B cell (primary cell): ENCODE measurements around the gene RAB15. TPM values are rescaled to one million over a fixed set of nuclear protein-coding genes. Genes with fewer than 3 reads are reported as not detected.
A peak's percentile ranks its signal among the peaks of the same experiment; 100 is the strongest.

Source experiments
- ATAC-seq: fragments of 200-7000 bp; cut with Tn5 transposase; one replicate; pipeline ENCODE4 v1.10.0; 2021; ENCODE audit warnings: low read depth, mild to moderate bottlenecking, moderate number of reproducible peaks, moderate library complexity
- CTCF ChIA-PET: fragments of 350-600 bp; sonication (Branson Sonifier 250); formaldehyde crosslinking; loops from one replicate; lab custom pipeline; 2021; ENCODE audit warnings: antibody characterized with exemption, inconsistent platforms; lab: Charles Lee
- POLR2A ChIA-PET: fragments of 350-600 bp; sonication (Branson Sonifier 250); formaldehyde crosslinking; loops from one replicate; lab custom pipeline; 2021; ENCODE audit warnings: antibody characterized with exemption; lab: Charles Lee
- DNase-seq: peaks from one replicate; pipeline ENCODE4 v3.0.0; 2013
- H2AFZ ChIP-seq: 2 replicates; pipeline ENCODE4 v1.6.1; 2012; ENCODE audit warnings: mild to moderate bottlenecking, low read depth, low read length; ENCODE audit not compliant: insufficient read depth, poor library complexity, severe bottlenecking
- H3K27ac ChIP-seq, 2 donors: 1 replicate in 1 of 2; 2 replicates in 1 of 2; pipeline ENCODE4 v1.5.1; 2012 to 2013; ENCODE audit warnings: low read length in 2 of 2, mild to moderate bottlenecking in 2 of 2, moderate library complexity in 1 of 2
- H3K27me3 ChIP-seq, 4 experiments: fragments of 200-600 bp in 1 of 4; sonication (generic) in 1 of 4; replicated peaks in 1 of 4; 1 replicate in 2 of 4; 2 replicates in 2 of 4; pipeline versions ENCODE4 v1.6.1 to v1.7.0; 2013 to 2016; ENCODE audit warnings: low read length in 3 of 4, mild to moderate bottlenecking in 2 of 4, mixed read lengths in 1 of 4, moderate library complexity in 1 of 4; ENCODE audit not compliant: insufficient read depth in 4 of 4, control insufficient read depth in 3 of 4; ENCODE audit errors: control extremely low read depth in 1 of 4
- H3K36me3 ChIP-seq, 2 experiments: replicated peaks in 1 of 2; 1 replicate in 1 of 2; 2 replicates in 1 of 2; pipeline versions ENCODE4 v1.6.1 to v1.7.1; 2013; ENCODE audit warnings: low read length in 1 of 2; ENCODE audit not compliant: insufficient read depth in 2 of 2, control insufficient read depth in 1 of 2; ENCODE audit errors: control extremely low read depth in 1 of 2, extremely low read depth in 1 of 2
- H3K4me1 ChIP-seq, 2 donors: fragments of 200-600 bp in 1 of 2; sonication (generic) in 1 of 2; 1 replicate in 1 of 2; 2 replicates in 1 of 2; pipeline versions ENCODE4 v1.5.1 to v1.6.1; 2013 to 2017; ENCODE audit warnings: low read length in 2 of 2; ENCODE audit not compliant: control insufficient read depth in 2 of 2, insufficient read depth in 2 of 2
- H3K4me2 ChIP-seq: replicated peaks from 2 replicates; pipeline ENCODE3; 2012; ENCODE audit warnings: mild to moderate bottlenecking, low read depth, low read length; ENCODE audit not compliant: poor library complexity, severe bottlenecking
- H3K4me3 ChIP-seq, 5 experiments: fragments of 200-600 bp in 1 of 5; sonication (generic) in 1 of 5; 1 replicate in 3 of 5; 2 replicates in 2 of 5; pipeline versions ENCODE4 v1.5.1 to v1.7.0; 2011 to 2016; ENCODE audit warnings: low read length in 4 of 5, mild to moderate bottlenecking in 4 of 5, low read depth in 2 of 5, control low read depth in 1 of 5, moderate library complexity in 1 of 5; ENCODE audit not compliant: insufficient read depth in 1 of 5; ENCODE audit errors: control extremely low read depth in 1 of 5, extremely low read depth in 1 of 5
- H3K79me2 ChIP-seq: fragments of 200-600 bp; sonication (generic); one replicate; pipeline ENCODE4 v1.6.0; 2016; ENCODE audit warnings: low read length; ENCODE audit not compliant: control insufficient read depth, insufficient read depth
- H3K9ac ChIP-seq: fragments of 200-600 bp; sonication (generic); 2 replicates; pipeline ENCODE4 v1.6.1; 2017; ENCODE audit warnings: mild to moderate bottlenecking, low read length, moderate library complexity
- H3K9me3 ChIP-seq, 3 donors: one replicate each; pipeline versions ENCODE4 v1.6.1 to v1.7.1; 2013; ENCODE audit warnings: low read length in 2 of 3; ENCODE audit not compliant: control insufficient read depth in 2 of 3, insufficient read depth in 1 of 3; ENCODE audit errors: control extremely low read depth in 1 of 3
- H4K20me1 ChIP-seq: 2 replicates; pipeline ENCODE4 v1.6.0; 2012; ENCODE audit warnings: mild to moderate bottlenecking, low read length; ENCODE audit not compliant: insufficient read depth, control insufficient read depth, poor library complexity, severe bottlenecking
- H3K27ac Mint-ChIP-seq: one replicate; pipeline ENCODE4 v1.8.0; 2021; ENCODE audit warnings: mixed read lengths
- H3K27me3 Mint-ChIP-seq: one replicate; pipeline ENCODE4 v1.8.0; 2021; ENCODE audit warnings: mixed read lengths
- H3K4me1 Mint-ChIP-seq: one replicate; pipeline ENCODE4 v1.8.0; 2021; ENCODE audit warnings: mixed read lengths
- H3K4me3 Mint-ChIP-seq: one replicate; pipeline ENCODE4 v1.8.0; 2021; ENCODE audit warnings: mixed read lengths
- H3K9me3 Mint-ChIP-seq: one replicate; pipeline ENCODE4 v1.8.0; 2022; ENCODE audit warnings: mixed read lengths; ENCODE audit not compliant: insufficient read depth
- CTCF ChIP-seq: fragments of 200-600 bp; IDR thresholded peaks from one replicate; pipeline ENCODE4 v1.8.0; 2022; ENCODE audit warnings: antibody characterized with exemption, mild to moderate bottlenecking
- EZH2 ChIP-seq: IDR thresholded peaks from 2 replicates; pipeline ENCODE4 v1.6.1; 2012; ENCODE audit warnings: borderline replicate concordance, low read depth, mild to moderate bottlenecking, moderate library complexity, low read length; ENCODE audit not compliant: insufficient read depth, poor library complexity, severe bottlenecking
- WGBS: methylation state at CpG from one replicate; pipeline ENCODE4 v1.1.5; 2013; ENCODE audit warnings: missing lambda C conversion rate; ENCODE audit not compliant: insufficient coverage; 5-methylcytosine and 5-hydroxymethylcytosine counted together
- intact Hi-C: fragments of 100-400 bp; cut with micrococcal nuclease; formaldehyde crosslinking; loops from one replicate; pipeline ENCODE4 v1.10.0; 2022
- polyA plus RNA-seq: library from polyadenylated mRNA; depleted of rRNA; stranded (reverse); fragments of >200 nt; gene quantifications from 2 replicates; pipeline ENCODE4 v1.2.3, GENCODE V29; 2012
- total RNA-seq, 2 donors: library from RNA; stranded (reverse); fragments of 120-200 nt in 1 of 2; gene quantifications; 1 replicate in 1 of 2; 2 replicates in 1 of 2; pipeline versions ENCODE4 v1.2.3 to v1.2.4, GENCODE V29; 2013 to 2022

Gene RAB15
- total and polyA plus RNA-seq, 2 donors (not counting 1 experiment from before 2014, with no cell fraction given) = 0.17 to 0.19 TPM

DNA sequence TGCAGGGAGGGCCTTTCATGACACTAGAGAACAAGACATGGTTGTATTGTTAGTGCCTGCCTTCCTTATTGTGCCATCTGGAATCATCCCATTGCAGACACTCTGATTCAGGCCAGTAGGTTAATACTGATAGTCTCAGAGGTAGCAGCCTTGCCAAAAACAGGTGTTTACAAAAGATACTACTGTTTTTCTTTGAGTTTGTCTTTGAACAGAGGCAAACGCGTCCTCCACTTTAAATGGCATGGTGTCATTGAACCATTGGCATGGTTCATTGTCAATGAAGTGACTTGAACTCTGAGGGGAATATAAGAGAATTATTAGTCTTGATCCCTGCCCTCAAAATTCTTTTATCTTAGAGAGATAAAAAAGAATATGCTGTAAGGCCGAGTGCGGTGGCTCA, 18.8 kb upstream of the RAB15 start:
- H3K27me3 Mint-ChIP-seq = no peaks in the 10 kb centered on the region
- intact Hi-C loops = no loop called here

DNA sequence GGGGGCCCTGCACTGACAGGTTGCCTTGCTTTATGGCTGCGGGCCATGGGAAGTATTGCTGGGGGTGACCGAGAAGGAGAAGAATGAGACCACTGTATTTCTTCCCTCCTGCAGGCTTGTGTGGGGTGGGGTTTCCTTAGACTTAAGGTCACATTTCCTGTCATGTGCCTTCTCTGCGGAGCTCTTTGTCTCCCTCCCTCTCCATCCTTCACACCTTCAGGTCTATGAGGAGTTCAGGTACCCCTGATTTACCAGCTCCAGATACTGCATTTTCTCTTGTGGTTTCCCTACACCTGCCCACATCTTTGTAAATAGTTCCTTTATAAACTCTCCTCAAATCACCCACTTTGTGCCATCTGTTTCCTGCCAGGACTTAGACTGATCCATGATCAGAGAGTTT, 18.2 kb upstream of the RAB15 start:
- CTCF ChIA-PET = interaction anchor here (0.6 to 1.3 kb wide), 3 partner anchors 9 to 173 kb away, joined by 3 to 7 read pairs (median 3); no protein-coding TSS in a partner anchor
- 0% methylated on average over 1 of the region's 3 CpGs for WGBS
- H3K27ac Mint-ChIP-seq = no peak overlapping the region
- H3K4me3 Mint-ChIP-seq = no peak overlapping the region
- no peaks in the 10 kb centered on the region for H3K27me3 ChIP-seq
- no peak overlapping the region for H3K4me3 ChIP-seq
- POLR2A ChIA-PET = no interaction called here
- peak overlapping the region; percentile 8 for H2AFZ ChIP-seq
- no peaks in the 10 kb centered on the region for H3K27me3 Mint-ChIP-seq
- DNase-seq (no peak), ATAC-seq (no peak)
- H3K4me2 ChIP-seq = peak overlapping the region; percentile 24
- intact Hi-C loops = no loop called here
- H3K9me3 Mint-ChIP-seq = no peaks in the 10 kb centered on the region
- no peak for TF ChIP-seq EZH2
- TF ChIP-seq CTCF = no peak
- H3K4me1 Mint-ChIP-seq = peaks cover 38% of the 10 kb centered on the region
- no peak overlapping the region for H3K27ac ChIP-seq
- peaks cover 43% of the 10 kb centered on the region for H3K79me2 ChIP-seq
- H4K20me1 ChIP-seq = no peaks in the 10 kb centered on the region
- no peak overlapping the region for H3K9ac ChIP-seq
- no peaks in the 10 kb centered on the region for H3K9me3 ChIP-seq
- peaks cover 0 to 2% of the 10 kb centered on the region in 2 experiments for H3K36me3 ChIP-seq
- H3K4me1 ChIP-seq = peaks cover 20 to 21% of the 10 kb centered on the region in 2 donors

More for the DNA sequence above, 18.8 kb upstream of the RAB15 start:
- ChIA-PET CTCF (no interaction called here), POLR2A (no interaction called here)
- Histone ChIP-seq H3K4me1 (peaks cover 20 to 21% of the 10 kb centered on the region in 2 donors), H4K20me1 (no peaks in the 10 kb centered on the region), H3K9me3 (no peaks in the 10 kb centered on the region), H3K4me2 (no peak overlapping the region), H2AFZ (no peak overlapping the region), H3K27me3 (no peaks in the 10 kb centered on the region), H3K9ac (no peak overlapping the region), H3K27ac (no peak overlapping the region), H3K79me2 (peaks cover 43% of the 10 kb centered on the region), H3K4me3 (no peak overlapping the region), H3K36me3 (peaks cover 0 to 2% of the 10 kb centered on the region in 2 experiments)
- 100% methylated on average over 2 of the region's 4 CpGs for WGBS
- no peak overlapping the region for H3K27ac Mint-ChIP-seq
- no peak for TF ChIP-seq EZH2
- no peak for TF ChIP-seq CTCF
- no peak for ATAC-seq
- peaks cover 38% of the 10 kb centered on the region for H3K4me1 Mint-ChIP-seq
- no peak overlapping the region for H3K4me3 Mint-ChIP-seq
- DNase-seq = no peak
- H3K9me3 Mint-ChIP-seq = no peaks in the 10 kb centered on the region
